NT2/D1 (cell line): Measurements from ENCODE around the gene ERC1.

Experiments
- DNase-seq: peaks from one replicate; pipeline ENCODE4 v3.0.0-alpha.2; 2011; ENCODE audit warnings: low read depth, low spot score
- H3K27me3 ChIP-seq: 2 replicates; pipeline ENCODE4 v1.6.0; 2011; ENCODE audit warnings: mild to moderate bottlenecking; ENCODE audit not compliant: insufficient read length, insufficient read depth
- H3K36me3 ChIP-seq: 2 replicates; pipeline ENCODE4 v1.6.1; 2011; ENCODE audit warnings: mild to moderate bottlenecking, low read length, mixed read lengths; ENCODE audit not compliant: insufficient read depth, insufficient read length
- H3K4me1 ChIP-seq: 2 replicates; pipeline ENCODE4 v1.5.1; 2011; ENCODE audit not compliant: insufficient read depth, insufficient read length
- H3K4me3 ChIP-seq: 2 replicates; pipeline ENCODE4 v1.5.1; 2011; ENCODE audit warnings: low read depth; ENCODE audit not compliant: insufficient read length
- H3K9ac ChIP-seq: 2 replicates; pipeline ENCODE4 v1.6.0; 2011; ENCODE audit warnings: low read depth; ENCODE audit not compliant: insufficient read length
- H3K9me3 ChIP-seq: 2 replicates; pipeline ENCODE4 v1.5.1; 2011; ENCODE audit warnings: mild to moderate bottlenecking, low read length; ENCODE audit not compliant: insufficient read depth
- SUZ12 ChIP-seq: IDR thresholded peaks from 2 replicates; pipeline ENCODE4 v1.6.1; 2011; ENCODE audit not compliant: insufficient read length, insufficient read depth; ENCODE audit errors: extremely low read depth
- YY1 ChIP-seq: IDR thresholded peaks from 2 replicates; pipeline ENCODE4 v1.6.1; 2011; ENCODE audit not compliant: insufficient read length, insufficient read depth
- ZNF274 ChIP-seq: IDR thresholded peaks from 2 replicates; pipeline ENCODE4 v1.6.1; 2011; ENCODE audit warnings: mild to moderate bottlenecking, low read depth, low read length

Gene ERC1

GRCh38 chr12:1540690-1541089, 549.7 kb downstream of the ERC1 start:
- Histone ChIP-seq H3K9me3 (no peaks in the 10 kb centered on the region), H3K4me3 (no peak overlapping the region), H3K4me1 (no peaks in the 10 kb centered on the region), H3K36me3 (peaks cover 5% of the 10 kb centered on the region), H3K27me3 (peaks cover 3% of the 10 kb centered on the region), H3K9ac (no peak overlapping the region)
- no peak for DNase-seq
- TF ChIP-seq YY1 = no peak
- no peak for TF ChIP-seq ZNF274
- TF ChIP-seq SUZ12 = no peak

GRCh38 chr12:1542599-1542998, 551.6 kb downstream of the ERC1 start:
- no peaks in the 10 kb centered on the region for H3K9me3 ChIP-seq
- H3K4me1 ChIP-seq = peaks cover 4% of the 10 kb centered on the region
- no peak for DNase-seq
- TF ChIP-seq YY1 (no peak), SUZ12 (no peak), ZNF274 (no peak)
- no peak overlapping the region for H3K9ac ChIP-seq
- no peaks in the 10 kb centered on the region for H3K27me3 ChIP-seq
- peaks cover 5% of the 10 kb centered on the region for H3K36me3 ChIP-seq
- H3K4me3 ChIP-seq = no peak overlapping the region

GRCh38 chr12:1544996-1545700, 554.1 kb downstream of the ERC1 start:
- DNase-seq = no peak
- TF ChIP-seq YY1 = no peak
- no peak for TF ChIP-seq SUZ12
- TF ChIP-seq ZNF274 = no peak

More at GRCh38 chr12:1544996-1545700, 554.1 kb downstream of the ERC1 start:
- H3K4me3 ChIP-seq = no peak overlapping the region
- no peak overlapping the region for H3K9ac ChIP-seq
- H3K36me3 ChIP-seq = no peaks in the 10 kb centered on the region
- H3K4me1 ChIP-seq = peaks cover 4% of the 10 kb centered on the region
- H3K27me3 ChIP-seq = no peaks in the 10 kb centered on the region
- peaks cover 8% of the 10 kb centered on the region for H3K9me3 ChIP-seq
